Measurements from ENCODE around the gene BCL11B. TPM values are rescaled to one million over a fixed set of nuclear protein-coding genes. Genes with fewer than 3 reads are reported as not detected.

The BCL11B gene
- total RNA-seq, 1 donor from 2014 or later, result 2.6 TPM

- H3K27ac Mint-ChIP-seq (ENCODE audit: unreplicated experiment), result no peak overlapping the region
- no peaks in the 10 kb centered on the region for H3K4me1 Mint-ChIP-seq (ENCODE audit: low read depth, unreplicated experiment)
- H3K27me3 Mint-ChIP-seq (ENCODE audit: unreplicated experiment), result peaks cover 6% of the 10 kb centered on the region
- TF ChIP-seq CTCF (IDR thresholded peaks at IDR 0.05; ENCODE audit: partially characterized antibody, unreplicated experiment), result no peak
- no peak overlapping the region for H3K4me3 Mint-ChIP-seq (ENCODE audit: unreplicated experiment)
- DNase-seq, result no peak
- H3K36me3 Mint-ChIP-seq (ENCODE audit: unreplicated experiment), result peaks cover 5% of the 10 kb centered on the region
- peaks cover 1% of the 10 kb centered on the region for H3K9me3 Mint-ChIP-seq (ENCODE audit: unreplicated experiment)
Measured at GRCh38 chr14:99315197-99315596, 43.2 kb upstream of the BCL11B start.

- Mint-ChIP-seq H3K36me3 (ENCODE audit: unreplicated experiment) (peaks cover 5% of the 10 kb centered on the region), H3K27ac (ENCODE audit: unreplicated experiment) (no peak overlapping the region), H3K27me3 (ENCODE audit: unreplicated experiment) (peaks cover 6% of the 10 kb centered on the region), H3K4me1 (ENCODE audit: low read depth, unreplicated experiment) (no peaks in the 10 kb centered on the region), H3K4me3 (ENCODE audit: unreplicated experiment) (no peak overlapping the region), H3K9me3 (ENCODE audit: unreplicated experiment) (peaks cover 1% of the 10 kb centered on the region)
- no peak for DNase-seq
- no peak for TF ChIP-seq CTCF (IDR thresholded peaks at IDR 0.05; ENCODE audit: partially characterized antibody, unreplicated experiment)
Measured at GRCh38 chr14:99314623-99315022, 42.6 kb upstream of the BCL11B start.

GRCh38 chr14:99313234-99313633, 41.2 kb upstream of the BCL11B start:
- Mint-ChIP-seq H3K4me1 (ENCODE audit: low read depth, unreplicated experiment) (no peaks in the 10 kb centered on the region), H3K36me3 (ENCODE audit: unreplicated experiment) (peaks cover 9% of the 10 kb centered on the region), H3K4me3 (ENCODE audit: unreplicated experiment) (no peak overlapping the region), H3K27me3 (ENCODE audit: unreplicated experiment) (peaks cover 3% of the 10 kb centered on the region), H3K27ac (ENCODE audit: unreplicated experiment) (no peak overlapping the region), H3K9me3 (ENCODE audit: unreplicated experiment) (peaks cover 3% of the 10 kb centered on the region)
- no peak for DNase-seq
- TF ChIP-seq CTCF (IDR thresholded peaks at IDR 0.05; ENCODE audit: partially characterized antibody, unreplicated experiment), result no peak

GRCh38 chr14:99312106-99312505, 40.1 kb upstream of the BCL11B start:
- Mint-ChIP-seq H3K4me3 (ENCODE audit: unreplicated experiment) (no peak overlapping the region), H3K27me3 (ENCODE audit: unreplicated experiment) (peaks cover 3% of the 10 kb centered on the region), H3K9me3 (ENCODE audit: unreplicated experiment) (peaks cover 3% of the 10 kb centered on the region), H3K27ac (ENCODE audit: unreplicated experiment) (no peak overlapping the region), H3K4me1 (ENCODE audit: low read depth, unreplicated experiment) (no peaks in the 10 kb centered on the region), H3K36me3 (ENCODE audit: unreplicated experiment) (peaks cover 9% of the 10 kb centered on the region)
- no peak for TF ChIP-seq CTCF (IDR thresholded peaks at IDR 0.05; ENCODE audit: partially characterized antibody, unreplicated experiment)
- DNase-seq, result no peak

GRCh38 chr14:99309220-99309766, 37.3 kb upstream of the BCL11B start:
- Mint-ChIP-seq H3K27ac (ENCODE audit: unreplicated experiment) (no peak overlapping the region), H3K9me3 (ENCODE audit: unreplicated experiment) (peaks cover 3% of the 10 kb centered on the region), H3K36me3 (ENCODE audit: unreplicated experiment) (peaks cover 9% of the 10 kb centered on the region), H3K27me3 (ENCODE audit: unreplicated experiment) (peaks cover 3% of the 10 kb centered on the region), H3K4me3 (ENCODE audit: unreplicated experiment) (no peak overlapping the region), H3K4me1 (ENCODE audit: low read depth, unreplicated experiment) (no peaks in the 10 kb centered on the region)
- no peak for TF ChIP-seq CTCF (IDR thresholded peaks at IDR 0.05; ENCODE audit: partially characterized antibody, unreplicated experiment)
- DNase-seq, result no peak

Data from glutamatergic neuron (in vitro differentiated cells).